ENCODE results near the gene CHKB.
"Not testable (repeated sequence)": the region's sequence is repeated elsewhere in the genome, so short reads cannot be mapped to it uniquely, and the experiment has no call there.

The CHKB gene

GRCh38 chr22:50622723-50623327, 40.2 kb upstream of the CHKB start:
- peak in 1 of 2 experiments; percentile 92 for DNase-seq (ENCODE audit: low read depth in 1 of 2, low spot score in 1 of 2)
- no peak for TF ChIP-seq JUND (IDR thresholded peaks at IDR 0.05; ENCODE audit: low read depth)
- in situ Hi-C loops (cut with HindIII; ENCODE audit: low pct_unique_long_range_greater_than_20kb, low sequenced_read_pairs): no loop called here

DNA sequence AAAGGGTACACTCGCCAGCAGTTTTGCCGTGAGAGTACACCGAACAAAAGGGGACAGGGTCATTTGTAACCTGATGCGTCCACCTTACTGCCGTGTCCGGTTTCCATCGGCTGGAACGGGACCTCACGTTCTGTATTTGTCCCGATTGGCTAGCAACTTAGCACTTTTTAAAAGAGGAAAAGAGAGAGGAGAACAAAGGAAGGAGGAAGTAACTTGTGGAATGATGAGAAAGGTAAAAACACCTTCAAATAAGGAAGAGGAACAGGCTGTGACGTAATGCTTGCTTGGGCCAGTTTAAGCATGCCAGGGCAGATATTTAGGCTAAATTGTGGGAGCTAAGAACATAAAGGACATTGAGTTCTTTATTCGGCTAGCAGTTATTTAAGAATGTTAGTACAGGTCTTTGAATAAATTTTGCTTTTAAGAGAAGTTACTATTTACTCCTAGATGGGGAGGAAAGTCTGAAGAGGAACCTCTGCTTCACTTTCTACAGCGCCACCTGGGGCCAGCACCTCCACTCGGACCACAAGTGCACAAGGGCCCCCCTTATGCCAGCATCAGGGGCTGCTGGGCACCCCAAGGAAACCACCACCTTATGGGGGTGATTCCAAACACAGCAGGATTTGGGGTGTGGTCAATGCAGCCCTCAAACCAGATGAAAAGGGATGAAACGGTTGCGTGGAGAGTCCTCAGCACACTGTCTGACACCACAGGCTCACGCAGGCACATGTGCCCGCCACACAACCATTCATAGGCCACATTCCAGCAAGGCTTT, 39.5 kb upstream of the CHKB start:
- peak in 1 of 2 experiments; percentile 19 for DNase-seq (ENCODE audit: low read depth in 1 of 2, low spot score in 1 of 2)
- in situ Hi-C loops (cut with HindIII; ENCODE audit: low pct_unique_long_range_greater_than_20kb, low sequenced_read_pairs): no loop called here
- no peak for TF ChIP-seq JUND (IDR thresholded peaks at IDR 0.05; ENCODE audit: low read depth)

- in situ Hi-C loops (cut with HindIII; ENCODE audit: low pct_unique_long_range_greater_than_20kb, low sequenced_read_pairs): no loop called here
- DNase-seq (ENCODE audit: low read depth in 1 of 2, low spot score in 1 of 2): no peak
- TF ChIP-seq JUND (IDR thresholded peaks at IDR 0.05; ENCODE audit: low read depth): no peak
These were observed 38.8 kb upstream of the CHKB start for GRCh38 chr22:50621356-50621880.

- in situ Hi-C loops (cut with HindIII; ENCODE audit: low pct_unique_long_range_greater_than_20kb, low sequenced_read_pairs): no loop called here
- no peak for DNase-seq (ENCODE audit: low read depth in 1 of 2, low spot score in 1 of 2)
- no peak for TF ChIP-seq JUND (IDR thresholded peaks at IDR 0.05; ENCODE audit: low read depth)
These were observed 38.1 kb upstream of the CHKB start for GRCh38 chr22:50620593-50621355.

- DNase-seq (ENCODE audit: low read depth in 1 of 2, low spot score in 1 of 2); in situ Hi-C loops (cut with HindIII; ENCODE audit: low pct_unique_long_range_greater_than_20kb, low sequenced_read_pairs): not testable (repeated sequence)
These were observed 31.6 kb upstream of the CHKB start for GRCh38 chr22:50614296-50614695.

DNA sequence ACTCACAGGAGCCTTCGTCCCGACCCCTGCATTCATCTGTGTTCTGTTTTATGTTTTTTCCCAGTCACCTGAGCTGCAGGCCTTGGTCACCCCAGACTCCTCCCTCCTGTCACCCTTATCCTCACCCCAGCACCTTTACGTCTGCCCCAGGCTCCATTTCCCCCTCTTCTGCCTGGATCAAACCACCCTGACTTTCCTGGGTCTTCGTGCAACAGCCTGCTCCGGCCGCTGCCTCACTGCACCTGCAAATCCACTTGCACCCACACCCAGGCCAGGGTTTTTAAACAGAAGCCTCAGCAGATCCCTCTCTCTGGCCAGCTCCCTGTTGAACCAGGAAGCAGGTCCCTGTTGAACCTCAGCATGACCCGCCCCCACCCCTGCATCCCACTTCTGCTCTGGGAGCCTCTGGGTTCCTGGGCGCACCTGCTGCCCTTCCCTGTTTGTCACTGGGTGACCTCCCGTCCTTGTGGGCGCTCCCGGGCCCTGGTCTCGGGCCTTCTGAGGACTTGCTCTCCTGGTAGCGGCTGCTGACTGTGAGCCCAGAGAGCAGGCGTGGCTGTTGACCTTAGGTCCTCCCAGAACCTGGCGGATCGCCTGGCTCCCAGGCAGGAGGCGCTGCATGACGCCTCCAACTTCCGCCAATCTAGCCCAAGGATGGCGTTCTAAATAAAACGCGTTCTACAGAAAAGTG, 30.8 kb upstream of the CHKB start:
- in situ Hi-C loops (cut with HindIII; ENCODE audit: low pct_unique_long_range_greater_than_20kb, low sequenced_read_pairs): no loop called here
- DNase-seq (ENCODE audit: low read depth in 1 of 2, low spot score in 1 of 2): peak in 1 of 2 experiments; percentile 80
- TF ChIP-seq JUND (IDR thresholded peaks at IDR 0.05; ENCODE audit: low read depth): no peak

GRCh38 chr22:50612528-50613221, 30.0 kb upstream of the CHKB start:
- DNase-seq (ENCODE audit: low read depth in 1 of 2, low spot score in 1 of 2): peak in 1 of 2 experiments; percentile 63
- TF ChIP-seq JUND (IDR thresholded peaks at IDR 0.05; ENCODE audit: low read depth): no peak

DNA sequence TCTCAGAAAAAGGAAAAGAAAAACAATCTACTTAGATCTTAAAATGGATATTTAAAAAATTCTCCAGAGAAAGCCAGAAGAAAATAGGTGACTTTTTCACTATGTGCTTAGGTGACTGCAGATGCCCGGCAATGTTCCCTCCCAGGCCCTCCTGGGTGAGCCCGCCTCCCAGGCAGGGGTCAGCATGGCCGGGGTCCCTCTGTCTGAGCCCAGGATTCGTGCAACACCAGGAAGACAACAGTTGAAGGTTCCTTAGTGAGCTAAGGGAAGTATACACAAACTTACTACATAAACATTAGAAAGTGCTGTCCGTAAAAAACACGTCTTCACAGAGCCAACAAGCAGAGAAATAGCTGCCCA, 29.5 kb upstream of the CHKB start:
- DNase-seq (ENCODE audit: low read depth in 1 of 2, low spot score in 1 of 2): no peak
- in situ Hi-C loops (cut with HindIII; ENCODE audit: low pct_unique_long_range_greater_than_20kb, low sequenced_read_pairs): no loop called here
- no peak for TF ChIP-seq JUND (IDR thresholded peaks at IDR 0.05; ENCODE audit: low read depth)

More at GRCh38 chr22:50612528-50613221, 30.0 kb upstream of the CHKB start:
- in situ Hi-C loops (cut with HindIII; ENCODE audit: low pct_unique_long_range_greater_than_20kb, low sequenced_read_pairs): no loop called here

- TF ChIP-seq JUND (IDR thresholded peaks at IDR 0.05; ENCODE audit: low read depth): no peak
- in situ Hi-C loops (cut with HindIII; ENCODE audit: low pct_unique_long_range_greater_than_20kb, low sequenced_read_pairs): no loop called here
- no peak for DNase-seq (ENCODE audit: low read depth in 1 of 2, low spot score in 1 of 2)
These were observed 28.9 kb upstream of the CHKB start for GRCh38 chr22:50611341-50612060.

GRCh38 chr22:50610581-50610980, 27.9 kb upstream of the CHKB start:
- in situ Hi-C loops (cut with HindIII; ENCODE audit: low pct_unique_long_range_greater_than_20kb, low sequenced_read_pairs): no loop called here
- DNase-seq (ENCODE audit: low read depth in 1 of 2, low spot score in 1 of 2): no peak
- TF ChIP-seq JUND (IDR thresholded peaks at IDR 0.05; ENCODE audit: low read depth): no peak

DNA sequence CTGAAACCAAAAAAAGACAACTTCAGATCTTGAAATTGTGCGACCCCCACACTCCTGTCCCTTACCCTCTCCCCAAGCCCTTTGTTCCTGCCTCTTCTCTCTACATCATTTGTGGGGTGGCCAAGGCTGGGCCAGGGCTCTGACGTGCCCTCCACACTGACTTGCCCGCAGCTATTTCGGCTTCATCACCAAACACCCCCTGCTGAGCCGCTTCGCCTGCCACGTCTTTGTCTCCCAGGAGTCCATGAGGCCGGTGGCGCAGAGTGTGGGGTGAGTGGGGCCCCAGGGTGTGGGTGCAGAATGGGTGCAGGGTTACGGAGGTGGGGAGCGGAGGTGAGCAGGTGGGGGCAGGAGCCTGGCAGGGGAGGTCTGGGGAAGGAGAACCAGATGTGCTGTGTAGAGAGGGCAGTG, 27.4 kb upstream of the CHKB start:
- in situ Hi-C loops (cut with HindIII; ENCODE audit: low pct_unique_long_range_greater_than_20kb, low sequenced_read_pairs): no loop called here
- no peak for TF ChIP-seq JUND (IDR thresholded peaks at IDR 0.05; ENCODE audit: low read depth)
- DNase-seq (ENCODE audit: low read depth in 1 of 2, low spot score in 1 of 2): no peak
